Sigmoid colon (tissue), 4 donors: ENCODE results near the gene FAM174C.

Source experiments
- CTCF ChIP-seq, 4 experiments: fragments of 450-650 bp in 3 of 4; fragments of 200-600 bp in 1 of 4; IDR thresholded peaks; one replicate each; pipeline ENCODE4 v1.5.1; 2016 to 2019; ENCODE audit warnings: antibody characterized with exemption in 4 of 4, mild to moderate bottlenecking in 3 of 4, moderate library complexity in 2 of 4
- POLR2A ChIP-seq, 2 donors: fragments of 450-650 bp; IDR thresholded peaks; one replicate each; pipeline ENCODE4 v1.6.1; 2016; ENCODE audit warnings: antibody characterized with exemption in 2 of 2, mild to moderate bottlenecking in 2 of 2, moderate library complexity in 2 of 2
- POLR2AphosphoS5 ChIP-seq, 4 donors: sonication (generic); formaldehyde crosslinking; IDR thresholded peaks; one replicate each; pipeline ENCODE4 v1.6.1; 2017; ENCODE audit warnings: antibody characterized with exemption in 4 of 4

- no peak for TF ChIP-seq POLR2A (IDR thresholded peaks at IDR 0.05)
- TF ChIP-seq CTCF (IDR thresholded peaks at IDR 0.05), result no peak
- TF ChIP-seq POLR2AphosphoS5 (IDR thresholded peaks at IDR 0.05), result no peak
Measured at GRCh38 chr19:1238369-1239303, 36.7 kb upstream of the FAM174C start.
